NCI-H1092 treated with DMSO at 0.1 percent for 48 hours (cell line): ENCODE measurements around the gene JSRP1.

Source experiments
- DNase-seq: peaks from one replicate; lab custom pipeline; 2025; lab: John Stamatoyannopoulos, UW

The JSRP1 gene

GRCh38 chr19:2216361-2217225 is 39.6 kb downstream of the JSRP1 start:
- no peak for DNase-seq

- no peak for DNase-seq
Measured at GRCh38 chr19:2215281-2215751, 40.9 kb downstream of the JSRP1 start.

- DNase-seq: no peak
Measured at GRCh38 chr19:2214251-2214650, 42.0 kb downstream of the JSRP1 start.

GRCh38 chr19:2213799-2214198 is 42.4 kb downstream of the JSRP1 start:
- DNase-seq: no peak

- DNase-seq: no peak
Measured at GRCh38 chr19:2212861-2213711, 43.1 kb downstream of the JSRP1 start.

GRCh38 chr19:2210987-2211740 is 45.1 kb downstream of the JSRP1 start:
- no peak for DNase-seq

GRCh38 chr19:2210206-2210605 is 46.0 kb downstream of the JSRP1 start:
- DNase-seq: no peak

- DNase-seq: no peak
Measured at GRCh38 chr19:2209408-2209807, 46.8 kb downstream of the JSRP1 start.

GRCh38 chr19:2208975-2209374 is 47.2 kb downstream of the JSRP1 start:
- no peak for DNase-seq

- DNase-seq: no peak
Measured at GRCh38 chr19:2207991-2208860, 48.0 kb downstream of the JSRP1 start.

GRCh38 chr19:2207008-2207407 is 49.2 kb downstream of the JSRP1 start:
- DNase-seq: no peak

GRCh38 chr19:2202366-2202765 is 53.9 kb downstream of the JSRP1 start:
- no peak for DNase-seq
